GM18502 (cell line): ENCODE measurements around the gene RPH3AL.
"Not testable (repeated sequence)": the region's sequence is repeated elsewhere in the genome, so short reads cannot be mapped to it uniquely, and the experiment has no call there.

Source experiments
- ATAC-seq: cut with Tn5 transposase; IDR thresholded peaks from one replicate; pipeline ENCODE4 v1.9.1; 2021; ENCODE audit warnings: mild to moderate bottlenecking; ENCODE audit not compliant: unreplicated experiment, poor library complexity

Gene RPH3AL

GRCh38 chr17:206941-207560 is 145.6 kb downstream of the RPH3AL start:
- no peak for ATAC-seq

- ATAC-seq, result not testable (repeated sequence)
Measured at GRCh38 chr17:206484-206883, 146.1 kb downstream of the RPH3AL start.

- no peak for ATAC-seq
Measured at GRCh38 chr17:205817-206216, 146.8 kb downstream of the RPH3AL start.

GRCh38 chr17:205148-205669 is 147.4 kb downstream of the RPH3AL start:
- ATAC-seq, result no peak

GRCh38 chr17:204427-205147 is 148.0 kb downstream of the RPH3AL start:
- no peak for ATAC-seq

GRCh38 chr17:202501-202951 is 150.1 kb downstream of the RPH3AL start:
- ATAC-seq, result no peak

- not testable (repeated sequence) for ATAC-seq
Measured at GRCh38 chr17:201736-202135, 150.9 kb downstream of the RPH3AL start.

- ATAC-seq, result not testable (repeated sequence)
Measured at GRCh38 chr17:201257-201656, 151.3 kb downstream of the RPH3AL start.

GRCh38 chr17:200586-200985 is 152.0 kb downstream of the RPH3AL start:
- ATAC-seq, result no peak

GRCh38 chr17:199806-200545 is 152.6 kb downstream of the RPH3AL start:
- no peak for ATAC-seq

- ATAC-seq, result no peak
Measured at GRCh38 chr17:199191-199604, 153.4 kb downstream of the RPH3AL start.

- not testable (repeated sequence) for ATAC-seq
Measured at GRCh38 chr17:198225-198624, 154.4 kb downstream of the RPH3AL start.

GRCh38 chr17:197352-197751 is 155.3 kb downstream of the RPH3AL start:
- no peak for ATAC-seq

GRCh38 chr17:194828-195602 is 157.6 kb downstream of the RPH3AL start:
- ATAC-seq, result no peak

GRCh38 chr17:193841-194806 is 158.5 kb downstream of the RPH3AL start:
- ATAC-seq, result no peak

GRCh38 chr17:193426-193810 is 159.2 kb downstream of the RPH3AL start:
- ATAC-seq, result no peak

GRCh38 chr17:192666-193425 is 159.8 kb downstream of the RPH3AL start:
- ATAC-seq, result no peak

GRCh38 chr17:189444-189843 is 163.2 kb downstream of the RPH3AL start:
- no peak for ATAC-seq
